Astrocyte of the cerebellum (primary cell): ENCODE measurements around the gene TMEM258.

Source experiments
- DNase-seq: peaks from one replicate; pipeline ENCODE4 v3.0.0-alpha.2; 2011; ENCODE audit warnings: low read depth
- H3K4me3 ChIP-seq: 2 replicates; pipeline ENCODE4 v1.5.1; 2011; ENCODE audit warnings: mild to moderate bottlenecking, low read depth, low read length, moderate library complexity
- CTCF ChIP-seq: IDR thresholded peaks from 2 replicates; pipeline ENCODE4 v1.5.1; 2012; ENCODE audit warnings: low read length, low read depth, moderate library complexity, mild to moderate bottlenecking; ENCODE audit errors: missing control alignments
- in situ Hi-C: cut with HindIII; loops from 2 replicates; pipeline ENCODE4 v1.10.0; 2017; ENCODE audit warnings: low sequenced_read_pairs

TMEM258 gene

GRCh38 chr11:61832207-61832606 lies 39.8 kb upstream of the TMEM258 start:
- no peak for TF ChIP-seq CTCF
- in situ Hi-C loops, result no loop called here

GRCh38 chr11:61830237-61831105 lies 38.1 kb upstream of the TMEM258 start:
- in situ Hi-C loops, result no loop called here
- no peak for DNase-seq
- no peak for TF ChIP-seq CTCF
- peak overlapping the region; percentile 90 for H3K4me3 ChIP-seq

More at GRCh38 chr11:61832207-61832606, 39.8 kb upstream of the TMEM258 start:
- DNase-seq, result no peak
- H3K4me3 ChIP-seq, result no peak overlapping the region

DNA sequence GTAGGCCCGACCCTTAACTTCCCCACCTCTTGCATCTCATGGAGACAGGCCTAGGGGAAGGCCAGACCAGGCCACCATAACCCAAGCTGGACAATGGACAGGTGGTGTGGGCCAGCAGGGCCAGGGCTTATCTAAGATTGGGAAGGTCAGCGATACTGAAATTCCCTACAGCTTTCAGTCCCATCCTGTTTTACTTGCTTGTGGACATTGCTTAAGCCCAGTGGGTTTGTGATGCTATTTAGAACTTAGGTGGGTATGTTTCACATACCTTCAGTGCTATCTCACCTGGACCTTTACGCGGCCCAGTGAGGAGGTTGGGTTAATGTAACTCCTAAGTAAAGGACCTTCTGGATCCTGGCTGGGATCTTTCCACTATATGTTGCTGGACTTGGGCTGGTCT lies 37.4 kb upstream of the TMEM258 start:
- in situ Hi-C loops, result no loop called here
- DNase-seq, result no peak
- no peak for TF ChIP-seq CTCF
- H3K4me3 ChIP-seq, result peak overlapping the region; percentile 90

DNA sequence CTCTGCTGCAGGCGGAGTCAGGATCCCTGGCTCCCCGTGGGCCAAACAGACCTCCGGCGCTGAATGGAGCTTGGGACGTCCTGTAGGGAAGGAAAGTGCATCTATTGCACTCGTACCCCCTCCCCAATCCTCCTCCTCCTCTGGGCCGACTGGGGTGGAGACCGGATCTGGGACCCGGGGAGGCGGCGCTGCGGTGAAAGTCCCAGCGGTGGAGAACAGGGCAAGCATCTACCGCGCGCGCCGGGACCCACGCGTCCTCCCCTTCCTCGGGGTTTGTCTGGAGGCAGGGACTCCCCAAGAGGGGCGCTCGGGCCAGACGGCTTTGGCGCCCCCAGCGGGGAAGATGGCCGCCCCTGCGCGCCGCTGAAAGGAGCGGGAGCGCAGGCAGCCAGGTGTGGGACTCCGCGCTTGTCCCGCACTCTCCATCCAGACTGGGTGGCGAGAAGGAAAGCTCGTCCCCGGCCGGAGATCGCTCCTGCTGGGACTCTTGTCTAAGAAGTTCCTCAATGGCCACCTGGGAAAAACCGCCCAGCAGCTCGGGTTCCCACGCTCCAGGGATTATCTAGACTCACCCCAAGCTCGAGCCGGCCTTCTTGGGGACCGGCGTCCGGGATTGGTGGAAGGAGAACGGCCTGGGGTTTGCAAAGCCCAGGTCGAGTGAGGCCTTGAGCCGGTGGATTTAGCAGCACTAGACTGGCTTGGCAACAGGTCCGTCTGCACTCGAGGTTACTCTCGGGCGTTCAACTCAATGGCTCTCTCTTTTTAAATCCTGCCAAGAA lies 36.4 kb upstream of the TMEM258 start:
- in situ Hi-C loops, result no loop called here
- H3K4me3 ChIP-seq, result peak overlapping the region; percentile 90
- DNase-seq, result no peak
- TF ChIP-seq CTCF, result peak; percentile 63

DNA sequence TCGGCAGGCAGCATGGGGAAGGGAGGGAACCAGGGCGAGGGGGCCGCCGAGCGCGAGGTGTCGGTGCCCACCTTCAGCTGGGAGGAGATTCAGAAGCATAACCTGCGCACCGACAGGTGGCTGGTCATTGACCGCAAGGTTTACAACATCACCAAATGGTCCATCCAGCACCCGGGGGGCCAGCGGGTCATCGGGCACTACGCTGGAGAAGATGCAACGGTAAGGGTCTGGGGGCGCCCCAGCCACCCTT lies 35.9 kb upstream of the TMEM258 start:
- DNase-seq, result no peak
- no peak for TF ChIP-seq CTCF
- peak overlapping the region; percentile 90 for H3K4me3 ChIP-seq
- in situ Hi-C loops, result no loop called here

DNA sequence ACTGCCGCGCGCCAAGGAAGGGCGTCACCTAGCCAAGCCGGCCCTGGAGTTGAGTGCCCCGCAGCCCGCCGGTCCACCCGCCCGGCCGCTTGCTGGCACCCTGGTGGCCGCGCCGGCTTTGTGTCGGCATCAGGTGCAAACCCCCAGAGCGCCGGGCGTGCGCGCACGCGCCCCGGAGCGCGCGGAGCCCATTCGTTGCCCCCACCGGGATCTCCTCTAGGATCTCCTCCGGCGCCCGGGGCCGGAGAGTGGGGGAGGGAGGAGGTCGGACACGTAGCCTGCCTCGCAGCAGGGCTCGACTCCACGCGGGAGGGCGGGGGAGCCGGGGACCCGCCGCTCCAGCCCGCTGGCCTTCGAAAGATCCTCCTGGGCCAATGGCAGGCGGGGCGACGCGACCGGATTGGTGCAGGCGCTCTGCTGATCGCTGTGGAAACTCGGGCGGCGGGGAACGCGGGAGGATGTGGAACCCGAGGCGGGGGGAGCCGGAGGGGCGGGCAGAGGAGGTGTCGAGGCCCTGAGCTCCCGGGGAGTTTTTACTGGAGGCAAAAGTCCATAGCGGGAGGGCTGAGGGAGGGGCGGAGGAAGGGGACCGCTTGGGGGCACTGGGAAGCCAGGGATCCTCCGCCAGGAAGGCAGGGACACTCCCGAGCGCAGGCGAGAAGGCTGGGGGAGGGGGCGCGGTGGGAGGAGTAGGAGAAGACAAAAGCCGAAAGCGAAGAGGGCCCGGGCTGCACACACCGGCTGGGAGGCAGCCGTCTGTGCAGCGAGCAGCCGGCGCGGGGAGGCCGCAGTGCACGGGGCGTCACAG lies 35.4 kb upstream of the TMEM258 start, which contains the start of gene FADS2:
Gene FADS2 (plus strand): TSS at position 730 of the 808 bp plus-strand sequence. CDS start 91 bp downstream, outside the sequence.
- in situ Hi-C loops, result no loop called here

More for the DNA sequence above, 35.4 kb upstream of the TMEM258 start, which contains the start of gene FADS2:
- peak; percentile 57 for DNase-seq
- peak within 1 kb of the TSS; percentile 90 for H3K4me3 ChIP-seq
- no peak for TF ChIP-seq CTCF
